ENCODE measurements around the gene GNG4. TPM values are rescaled to one million over a fixed set of nuclear protein-coding genes. Genes with fewer than 3 reads are reported as not detected.

The GNG4 gene
- total RNA-seq (2014; rRNA removed; shearing (Covaris generic)): 2.0 and 2.4 TPM in 2 replicates

DNA sequence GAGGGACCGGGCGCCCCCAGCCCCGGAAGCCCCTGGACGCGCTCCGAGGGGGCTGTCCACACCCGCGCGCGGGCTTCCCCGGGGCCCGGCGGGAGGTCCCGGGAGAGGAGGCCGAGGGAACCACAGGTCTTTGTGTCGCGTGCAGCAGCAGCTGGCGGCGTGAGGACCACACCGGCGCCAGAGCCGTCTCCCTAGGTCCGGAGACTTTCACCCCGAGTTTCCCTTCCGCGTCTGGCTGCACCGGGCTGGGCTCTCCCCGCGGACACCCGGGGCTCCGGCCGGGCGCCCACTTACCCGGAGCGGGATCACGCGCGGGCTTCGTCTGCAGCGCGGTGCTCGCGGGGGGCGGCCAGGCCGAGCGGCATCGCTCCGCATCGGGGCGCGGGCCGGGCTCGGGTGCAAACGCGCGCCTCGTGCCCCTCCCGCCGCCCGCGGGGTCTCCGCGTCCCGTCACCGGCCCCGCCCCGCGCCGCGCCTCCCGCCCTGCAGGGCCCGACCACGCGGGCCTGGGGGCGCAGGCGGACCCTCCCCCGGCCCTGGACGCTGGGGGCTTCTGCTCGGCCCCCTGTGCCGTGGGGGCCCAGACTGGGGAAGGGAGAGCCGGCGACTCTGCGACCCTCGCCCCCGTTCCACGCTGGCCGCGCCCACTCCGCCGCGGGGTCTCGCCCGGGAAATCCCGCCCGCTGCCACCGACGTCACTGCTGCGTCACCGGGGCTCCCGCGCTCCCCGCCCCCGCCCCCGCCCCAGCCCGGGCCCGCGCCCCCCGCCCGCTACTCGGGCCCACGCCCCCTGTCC, at the start of gene GNG4:
Gene GNG4, minus strand, starts transcription at position 417 of the 796 bp plus-strand sequence. CDS start 65,946 bp downstream, outside the sequence.
- DNase-seq (ENCODE audit: low read depth): no peak

DNA sequence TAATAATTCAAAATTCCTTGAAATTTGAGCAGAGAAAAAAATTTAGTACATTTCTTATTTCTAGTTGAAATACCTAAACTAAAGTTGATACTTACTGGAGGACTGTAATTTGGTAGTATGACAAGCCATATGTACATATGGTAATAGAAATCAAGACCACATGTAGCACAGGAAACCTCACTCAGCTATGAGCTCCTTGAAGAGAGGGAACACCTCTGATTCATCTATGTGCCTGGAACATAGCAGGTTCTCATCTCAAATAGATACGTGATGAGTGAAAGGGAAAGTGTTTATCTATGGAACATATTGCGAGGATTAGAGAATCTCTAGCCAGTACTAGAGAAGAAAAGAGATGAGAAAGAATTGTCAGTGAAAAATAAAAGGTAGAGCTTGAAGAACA, 47.9 kb upstream of the GNG4 start:
- DNase-seq (ENCODE audit: low read depth): no peak

DNA sequence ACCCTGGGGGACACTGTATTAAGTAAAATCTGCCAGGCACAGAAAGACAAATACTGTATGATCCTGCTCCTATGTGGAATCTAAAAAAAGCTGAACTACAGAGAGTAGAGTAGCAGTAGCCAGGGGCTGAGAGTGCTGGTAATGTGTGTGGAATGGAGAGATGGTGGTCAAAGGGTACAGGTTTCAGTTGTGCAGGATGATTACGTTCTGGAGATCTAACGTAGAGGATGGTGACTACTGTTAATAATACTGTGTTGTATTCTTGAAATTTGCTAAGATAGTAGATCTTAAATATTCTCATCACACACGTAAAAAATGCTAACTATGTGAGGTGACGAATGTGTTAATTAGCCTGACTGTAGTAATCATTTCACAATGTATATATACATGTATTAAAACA, 39.8 kb upstream of the GNG4 start:
- no peak for DNase-seq (ENCODE audit: low read depth)

DNA sequence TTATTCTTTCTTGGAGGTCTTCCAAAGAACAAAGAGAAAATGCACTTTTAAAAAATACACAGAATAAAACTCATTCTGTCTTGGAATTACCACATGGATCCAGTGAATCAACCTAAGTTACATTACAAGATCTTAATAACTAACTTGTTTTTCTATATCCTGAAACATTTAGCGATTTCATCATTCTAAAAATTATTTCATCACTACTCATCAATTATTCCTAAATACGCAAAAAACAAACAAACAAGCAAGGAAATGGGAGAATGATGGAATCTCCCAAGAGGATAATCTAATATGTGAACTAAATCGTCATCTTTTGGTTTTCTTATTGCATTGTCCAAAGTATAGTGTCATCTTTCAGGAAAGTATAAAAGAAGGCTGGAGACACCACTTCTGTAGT, 38.5 kb upstream of the GNG4 start:
- no peak for DNase-seq (ENCODE audit: low read depth)

DNA sequence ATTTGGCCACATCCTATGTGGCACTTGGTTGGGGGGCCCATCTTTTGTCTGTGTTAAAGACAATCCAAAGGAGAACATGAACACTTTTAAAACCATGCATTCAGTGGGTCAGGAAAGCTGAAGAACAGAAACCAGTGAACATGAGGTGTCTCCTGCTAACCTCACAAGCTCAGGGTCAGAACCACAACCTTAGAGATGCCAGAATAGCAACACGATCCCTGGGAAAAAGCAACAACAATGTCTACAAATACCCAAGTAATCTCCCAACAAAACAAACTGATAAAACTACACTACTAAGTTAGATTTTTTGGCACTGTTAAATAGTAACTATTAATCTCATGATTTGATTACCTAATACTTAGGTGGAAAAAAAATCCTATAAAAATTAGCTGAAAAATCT, 34.1 kb upstream of the GNG4 start:
- DNase-seq (ENCODE audit: low read depth): no peak

DNA sequence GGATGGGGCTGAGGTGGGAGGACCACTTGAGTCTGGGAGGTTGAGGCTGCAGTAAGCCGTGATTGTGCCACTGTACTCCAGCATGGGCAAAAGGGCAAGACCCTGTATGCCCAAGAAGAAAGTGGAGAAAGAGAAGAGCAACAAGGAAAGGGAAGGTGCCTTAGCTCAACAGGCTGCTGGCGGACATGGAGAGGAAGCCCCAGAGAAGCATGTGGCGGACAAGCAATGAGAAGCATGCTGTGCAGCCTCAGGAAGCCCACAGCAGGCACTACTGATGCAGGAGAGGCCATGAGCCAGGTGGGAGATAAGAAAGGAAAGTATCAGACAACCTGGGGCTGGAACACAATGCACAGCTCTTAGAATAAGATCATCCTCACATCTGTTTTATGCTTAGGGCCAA, 32.6 kb upstream of the GNG4 start:
- no peak for DNase-seq (ENCODE audit: low read depth)

DNA sequence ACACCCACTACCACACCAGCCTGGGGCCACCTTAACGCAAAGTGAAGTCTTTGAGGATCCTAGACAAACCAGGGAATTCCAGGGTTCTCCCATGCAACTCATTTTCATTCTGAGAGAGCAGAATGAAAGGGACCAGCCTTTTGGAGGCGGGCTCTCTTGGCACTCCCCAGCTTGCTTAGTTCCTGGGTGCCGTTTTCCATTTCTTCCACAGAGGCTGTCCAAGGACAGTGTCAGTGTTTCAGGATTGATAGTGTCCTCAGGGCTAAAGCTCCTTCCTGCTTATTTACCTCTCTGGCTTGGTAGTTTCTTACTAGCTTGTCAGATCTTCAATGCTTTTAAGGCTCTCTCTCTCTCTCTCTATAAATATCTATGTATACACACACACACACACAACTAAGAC, 30.1 kb upstream of the GNG4 start:
- DNase-seq (ENCODE audit: low read depth): no peak

DNA sequence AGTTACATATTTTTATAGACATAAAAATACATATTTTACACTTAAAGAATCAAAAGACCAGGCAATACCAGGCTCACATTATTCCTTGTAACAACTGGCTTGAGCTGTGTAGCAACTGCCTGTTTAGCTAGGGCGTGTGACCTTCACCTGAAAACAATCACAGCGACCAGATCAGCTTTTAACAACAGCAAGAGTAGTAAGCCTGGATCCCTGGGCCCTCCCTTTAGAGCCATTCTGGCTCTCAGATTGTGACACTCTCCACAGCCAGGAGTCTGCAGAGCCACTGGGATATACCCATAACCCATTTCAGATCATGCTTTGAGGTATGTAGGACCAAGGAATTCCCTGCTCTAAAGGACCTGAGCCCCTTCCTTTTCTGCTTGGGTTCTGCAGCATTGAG, 29.4 kb upstream of the GNG4 start:
- DNase-seq (ENCODE audit: low read depth): no peak

DNA sequence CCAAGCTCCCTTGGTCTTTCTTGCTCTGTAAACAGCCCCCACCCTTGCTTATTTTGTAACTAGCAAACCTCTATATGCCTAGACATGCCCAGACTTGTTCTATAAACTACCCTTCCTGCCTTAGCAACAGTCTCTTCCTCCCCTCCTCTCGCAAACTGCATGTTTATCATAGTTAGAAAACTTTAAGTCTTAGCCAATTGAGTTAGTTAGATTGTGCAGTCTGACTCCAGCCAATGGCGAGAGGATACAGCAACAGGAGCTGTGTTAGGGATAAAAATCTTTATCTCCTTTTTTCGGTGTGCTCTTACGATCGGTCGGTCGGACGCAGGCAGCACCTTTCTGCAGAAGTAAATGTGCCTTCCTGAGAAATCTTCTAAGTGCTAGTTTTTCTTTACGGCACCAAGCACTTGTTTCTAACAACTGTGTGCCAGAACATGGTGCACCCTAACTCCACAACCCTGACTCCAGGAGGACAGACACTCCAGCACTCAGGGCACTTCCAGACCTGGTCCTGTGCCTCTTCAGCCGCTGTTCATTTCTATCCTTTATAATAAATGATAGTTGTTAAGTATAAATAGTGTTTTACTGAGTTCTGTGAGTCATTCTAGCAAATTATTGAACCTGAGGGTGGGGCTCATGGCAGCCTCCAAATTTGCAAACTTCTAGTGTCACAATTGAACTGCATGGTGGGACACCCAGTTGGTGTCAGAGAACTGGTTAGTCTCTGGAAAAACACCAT, 25.7 kb upstream of the GNG4 start:
- DNase-seq (ENCODE audit: low read depth): no peak

DNA sequence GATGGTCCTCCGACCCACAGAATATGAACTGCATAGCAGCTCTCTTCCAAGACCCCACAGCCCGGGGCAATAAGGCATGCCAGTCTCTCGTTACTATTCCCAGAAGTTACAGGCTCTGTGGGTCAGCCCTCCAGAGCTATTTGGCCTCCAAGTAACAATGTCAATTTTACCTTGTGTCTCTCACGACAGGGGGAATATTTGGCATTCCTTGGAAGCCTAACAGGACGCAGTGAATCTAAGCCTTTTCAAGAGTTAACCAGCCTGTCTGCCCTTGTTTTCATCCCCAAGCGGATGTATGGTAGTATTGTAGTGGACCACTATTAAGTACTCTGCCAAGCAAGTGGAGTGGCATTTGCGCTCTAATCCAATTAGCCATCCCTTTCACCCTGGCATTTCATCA, 24.4 kb upstream of the GNG4 start:
- DNase-seq (ENCODE audit: low read depth): no peak

DNA sequence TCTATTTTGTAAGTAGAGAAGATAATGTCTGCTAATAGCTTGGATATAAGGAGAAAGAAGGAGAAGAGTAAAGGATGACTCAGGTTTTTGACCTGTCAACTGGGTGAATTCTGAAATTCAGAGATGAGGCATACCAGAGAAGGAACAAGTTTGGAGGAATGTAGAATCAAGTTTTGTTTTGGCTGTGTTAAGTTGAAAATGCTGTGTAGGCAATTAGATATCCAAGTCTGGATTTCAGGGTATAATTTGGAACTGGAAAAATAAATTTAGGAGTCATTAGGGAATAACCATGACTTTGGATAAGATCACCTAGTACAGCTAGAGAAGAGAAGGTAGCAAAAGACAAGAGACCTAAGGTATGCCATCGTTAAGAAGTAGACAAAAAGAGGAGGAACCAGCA, 22.4 kb upstream of the GNG4 start:
- no peak for DNase-seq (ENCODE audit: low read depth)

DNA sequence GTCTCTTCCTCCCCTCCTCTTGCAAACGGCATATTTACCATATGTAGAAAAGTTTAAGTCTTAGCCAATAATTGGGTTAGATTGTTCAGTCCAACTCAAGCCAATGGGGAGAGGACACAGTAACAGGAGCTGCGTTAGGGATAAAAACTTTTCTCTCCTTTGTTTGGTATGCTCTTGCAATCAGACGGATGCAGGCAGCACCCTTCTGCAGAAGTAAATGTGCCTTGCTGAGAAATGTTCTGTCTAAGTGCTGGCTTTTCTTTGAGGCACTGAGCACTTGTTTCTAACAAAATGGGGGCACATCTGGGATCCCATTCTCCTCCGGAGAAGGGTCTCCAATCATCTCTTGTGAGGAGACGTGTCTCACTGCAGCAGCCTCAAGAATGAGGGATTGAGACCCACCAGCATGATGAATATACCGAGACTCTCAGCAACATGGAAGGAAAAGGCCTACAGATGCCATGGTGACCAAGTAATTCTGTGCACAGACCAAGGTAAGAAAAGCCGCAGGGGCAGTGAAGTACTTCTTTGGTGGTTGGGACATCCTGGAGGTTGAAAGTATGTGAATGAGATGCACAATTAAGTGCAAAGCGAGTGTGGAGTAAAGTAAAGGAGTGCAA, 20.7 kb upstream of the GNG4 start:
- DNase-seq (ENCODE audit: low read depth): no peak

DNA sequence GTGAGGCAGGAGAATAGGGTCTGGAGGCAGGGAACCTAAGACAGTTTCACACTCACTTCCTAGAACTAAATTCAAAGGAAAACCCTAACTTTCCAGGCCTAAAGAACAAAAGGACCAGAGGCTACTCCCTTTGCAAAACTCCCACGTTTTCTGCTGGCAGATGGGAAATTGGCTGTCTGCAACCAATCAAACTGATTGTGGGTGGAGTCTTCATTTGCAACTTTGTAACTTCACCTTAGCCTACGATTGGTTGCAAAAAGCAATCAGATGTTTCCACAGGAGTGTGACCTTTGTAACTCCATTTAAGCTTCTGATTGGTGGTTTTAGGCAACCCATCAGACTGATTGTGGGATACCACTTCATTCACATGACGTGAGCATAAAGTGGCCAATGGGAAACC, 19.7 kb upstream of the GNG4 start:
- DNase-seq (ENCODE audit: low read depth): no peak

DNA sequence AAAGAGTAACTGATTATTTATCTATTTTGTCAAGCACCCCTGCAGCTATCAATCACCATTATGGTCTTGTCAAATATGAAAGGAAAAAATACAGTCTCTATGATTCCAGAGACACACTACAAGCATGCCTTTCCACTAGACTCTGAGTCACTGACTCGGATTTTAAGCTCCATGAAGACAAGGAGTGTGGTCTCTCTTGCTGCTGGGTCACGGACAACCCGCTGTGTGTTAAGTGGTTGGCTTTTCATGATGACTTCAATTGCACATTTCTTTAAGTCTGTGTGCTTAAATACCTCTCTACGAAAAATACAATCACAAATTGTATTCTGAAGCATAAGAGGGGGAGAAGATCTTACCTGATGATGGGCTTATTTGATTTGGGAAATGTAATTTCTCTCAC, 14.0 kb upstream of the GNG4 start:
- DNase-seq (ENCODE audit: low read depth): no peak

DNA sequence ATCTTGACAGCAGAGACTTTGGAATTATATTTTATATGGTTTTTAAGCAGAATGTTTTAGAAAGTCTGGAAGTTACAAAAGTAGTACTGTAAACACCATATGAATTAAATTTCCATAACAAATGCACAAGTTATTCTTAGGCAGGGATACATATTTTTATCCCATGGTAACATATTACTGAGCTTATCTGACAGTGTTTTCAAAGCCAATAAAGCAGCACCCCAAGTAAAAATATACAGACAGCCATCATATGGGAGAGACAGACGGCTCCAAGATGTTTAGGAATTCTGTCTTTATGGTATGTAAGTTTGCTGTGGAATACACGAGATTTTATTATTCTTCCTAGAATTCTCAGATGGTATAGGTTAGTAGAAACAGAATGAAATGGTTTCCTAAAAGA, 12.0 kb upstream of the GNG4 start:
- DNase-seq (ENCODE audit: low read depth): no peak

DNA sequence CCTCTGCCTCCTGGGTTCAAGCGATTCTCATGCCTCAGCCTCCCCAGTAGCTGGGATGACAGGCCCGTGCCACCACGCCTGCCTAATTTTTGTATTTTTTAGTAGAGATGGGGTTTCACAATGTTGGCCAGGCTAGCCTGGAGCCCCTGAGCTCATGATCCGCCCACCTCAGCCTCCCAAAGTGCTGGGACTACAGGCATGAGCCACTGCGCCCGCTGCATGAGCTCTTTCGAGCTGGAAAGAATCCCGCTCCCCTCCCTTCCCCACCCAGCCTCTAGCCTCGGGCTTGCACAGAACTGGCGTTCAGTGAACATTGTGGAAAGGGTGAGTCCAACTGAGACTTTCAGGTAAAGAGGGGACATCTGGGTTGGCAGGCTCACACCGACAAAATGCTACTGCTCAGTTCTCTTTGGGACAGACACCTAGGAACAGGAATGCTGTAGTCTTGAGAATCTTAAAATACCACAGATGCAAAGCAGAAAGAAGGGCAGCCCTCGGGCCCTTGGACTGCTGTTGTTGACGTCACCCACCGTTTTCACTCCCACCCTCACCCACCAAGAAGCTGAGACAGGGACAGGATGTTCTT, 9.7 kb upstream of the GNG4 start:
- DNase-seq (ENCODE audit: low read depth): no peak

DNA sequence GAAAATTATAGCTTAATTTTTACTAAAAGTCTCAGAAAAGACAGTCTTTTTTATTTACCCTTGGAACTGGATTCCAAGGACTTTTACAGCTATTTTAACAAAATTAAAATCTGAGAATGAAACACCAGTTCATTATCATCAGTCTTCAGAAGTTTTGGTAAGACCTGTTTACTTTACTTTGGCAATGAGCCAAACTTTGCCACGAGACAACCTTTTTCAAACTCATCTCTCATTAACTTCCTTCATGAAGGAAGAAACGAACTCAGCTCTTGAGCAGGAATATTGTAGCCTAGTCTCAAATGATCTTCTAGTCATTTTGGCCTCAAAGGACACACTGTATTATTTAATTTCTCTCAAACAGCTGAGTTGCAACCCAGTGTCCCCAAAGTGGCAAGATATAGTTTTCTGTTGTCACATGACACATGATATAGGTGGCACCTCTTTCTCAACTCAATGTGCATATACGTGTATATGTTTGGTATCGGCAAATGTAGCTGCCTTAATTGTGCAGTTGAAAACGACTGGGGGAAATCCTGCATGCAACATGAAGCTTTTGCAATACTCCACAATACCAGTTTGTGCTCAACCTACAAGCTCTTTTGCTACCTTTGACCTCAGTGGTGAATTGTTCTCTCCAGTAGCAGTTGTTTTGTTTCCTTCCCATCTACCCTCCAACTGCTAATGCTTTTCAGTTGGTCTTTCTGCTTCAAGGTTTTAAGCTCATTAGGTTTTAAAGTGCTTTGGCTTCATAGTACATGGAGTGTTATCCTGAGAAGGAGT, 8.4 kb upstream of the GNG4 start:
- no peak for DNase-seq (ENCODE audit: low read depth)

DNA sequence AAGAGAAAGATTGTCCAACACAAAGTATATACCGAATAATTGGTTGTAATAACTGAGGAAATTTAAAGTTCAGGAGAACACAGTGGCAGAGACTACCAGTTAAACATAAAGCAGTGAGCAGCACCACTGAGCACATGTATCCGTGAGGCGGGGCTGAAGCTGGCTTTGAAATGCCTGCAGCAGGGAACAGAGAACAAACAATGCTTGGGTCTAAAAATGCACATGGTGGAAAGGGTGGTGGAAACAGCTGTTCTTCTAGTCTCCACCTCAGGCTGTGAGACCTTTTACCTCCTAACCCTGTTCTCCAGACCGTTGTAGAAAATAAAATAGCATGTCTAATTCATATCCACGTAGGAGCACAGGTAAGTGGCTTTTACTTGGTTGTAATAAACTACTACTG, 7.7 kb upstream of the GNG4 start:
- DNase-seq (ENCODE audit: low read depth): no peak

DNA sequence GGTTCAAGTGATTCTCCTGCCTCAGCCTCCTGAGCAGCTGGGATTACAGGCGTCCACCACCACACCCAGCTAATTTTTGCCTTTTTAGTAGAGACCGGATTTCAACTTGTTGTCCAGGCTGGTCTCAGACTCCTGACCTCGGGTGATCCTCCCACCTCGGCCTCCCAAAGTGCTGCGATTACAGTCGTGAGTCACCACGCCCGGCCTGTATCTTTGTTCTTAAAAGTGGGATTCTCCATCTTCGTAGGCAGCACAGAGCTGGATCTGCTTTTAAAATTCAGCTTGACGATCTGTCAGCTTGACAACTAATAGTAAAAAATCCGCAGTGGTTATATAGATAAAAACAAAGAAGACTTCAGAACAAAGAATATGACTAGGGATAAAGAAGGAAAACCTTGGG, 2.8 kb upstream of the GNG4 start:
- DNase-seq (ENCODE audit: low read depth): no peak

DNA sequence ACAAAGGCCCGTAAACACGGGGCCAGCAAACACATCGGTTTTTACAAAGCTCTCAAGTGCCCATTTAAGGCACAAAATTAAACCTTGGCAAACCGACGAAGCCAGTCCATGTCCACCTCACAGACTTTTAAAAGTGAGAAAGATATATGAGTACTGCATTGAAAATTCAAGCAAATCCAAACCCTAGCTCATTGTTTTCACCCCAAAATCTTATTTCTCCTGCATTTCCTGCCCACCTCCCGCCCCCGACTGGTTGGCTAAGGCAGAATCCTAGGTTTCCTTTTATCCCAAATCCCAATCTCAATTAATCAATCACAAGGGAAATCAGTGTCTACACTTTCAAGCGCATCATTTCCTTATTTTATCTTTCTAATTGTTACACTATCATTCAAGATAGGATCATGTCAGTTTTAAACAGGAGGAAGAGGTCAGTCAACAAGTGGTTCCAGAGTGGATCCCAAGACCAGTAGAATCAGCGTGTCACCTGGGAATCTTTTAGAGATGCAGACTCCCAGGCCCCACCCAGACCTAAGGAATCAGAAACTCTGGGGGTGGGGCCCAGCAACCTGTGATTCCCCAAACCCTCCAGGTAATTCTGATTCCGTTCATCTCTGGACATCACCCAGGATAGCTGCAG, 1.7 kb upstream of the GNG4 start:
- no peak for DNase-seq (ENCODE audit: low read depth)

Data from RPMI7951 (cell line).